Colonic mucosa (tissue), 4 donors: ENCODE measurements around the gene QSER1. TPM values are rescaled to one million over a fixed set of nuclear protein-coding genes. Genes with fewer than 3 reads are reported as not detected.
"Not testable (repeated sequence)": the region's sequence is repeated elsewhere in the genome, so short reads cannot be mapped to it uniquely, and the experiment has no call there.

Experiments
- DNase-seq: peaks from one replicate; pipeline ENCODE4 v3.0.0-alpha.2; 2020
- H3K27ac ChIP-seq: fragments of 200-600 bp; one replicate; pipeline ENCODE4 v1.8.0; 2021
- H3K27me3 ChIP-seq: fragments of 200-600 bp; one replicate; pipeline ENCODE4 v1.8.0; 2021
- H3K36me3 ChIP-seq: fragments of 200-600 bp; one replicate; pipeline ENCODE4 v1.8.0; 2021
- H3K4me1 ChIP-seq: fragments of 200-600 bp; one replicate; pipeline ENCODE4 v1.8.0; 2021; ENCODE audit warnings: mild to moderate bottlenecking
- H3K4me3 ChIP-seq: fragments of 200-600 bp; one replicate; pipeline ENCODE4 v1.8.0; 2021
- H3K9ac ChIP-seq, 2 donors: one replicate each; pipeline ENCODE4 v1.7.0; 2013; ENCODE audit warnings: control low read depth in 2 of 2, low read depth in 2 of 2, low read length in 2 of 2
- H3K9me3 ChIP-seq: fragments of 200-600 bp; one replicate; pipeline ENCODE4 v1.8.0; 2021
- CTCF ChIP-seq: fragments of 200-600 bp; IDR thresholded peaks from one replicate; pipeline ENCODE4 v1.8.0; 2022; ENCODE audit warnings: antibody characterized with exemption, mild to moderate bottlenecking
- intact Hi-C: fragments of 100-400 bp; cut with DNase I; formaldehyde crosslinking; loops from one replicate; pipeline ENCODE4 v1.14.1; 2022
- total RNA-seq, 2 donors: library from RNA; stranded (reverse); fragmentation: NEBNext Ultra II Directional in 1 of 2; extraction: Animal tissue kit (Norgen Biotek cat#: 25700) in 1 of 2; gene quantifications; one replicate each; pipeline ENCODE4 v1.2.1, GENCODE V29; 2021
- donor health status: healthy.
- donor health status: DM: no; HTN: no; CAD: no.
- donor health status: DM: no; HTN: no; CAD: no.

The QSER1 gene
- total RNA-seq, 2 donors from 2014 or later, result 25.3 to 25.9 TPM

- no peak for DNase-seq
- no peak overlapping the region for H3K27ac ChIP-seq
- intact Hi-C loops, result no loop called here
- no peak for TF ChIP-seq CTCF
- H3K36me3 ChIP-seq, result no peaks in the 10 kb centered on the region
- H3K27me3 ChIP-seq, result no peaks in the 10 kb centered on the region
- H3K9ac ChIP-seq, result no peak overlapping the region
- H3K9me3 ChIP-seq, result no peaks in the 10 kb centered on the region
- H3K4me1 ChIP-seq, result no peaks in the 10 kb centered on the region
- H3K4me3 ChIP-seq, result no peak overlapping the region
Measured at GRCh38 chr11:33027846-33028536, 135.4 kb downstream of the QSER1 start.

- Histone ChIP-seq H3K9me3 (no peaks in the 10 kb centered on the region), H3K4me1 (no peaks in the 10 kb centered on the region), H3K9ac (no peak overlapping the region), H3K36me3 (no peaks in the 10 kb centered on the region), H3K27me3 (no peaks in the 10 kb centered on the region), H3K27ac (no peak overlapping the region), H3K4me3 (no peak overlapping the region)
- DNase-seq, result no peak
- no peak for TF ChIP-seq CTCF
- intact Hi-C loops, result no loop called here
Measured at GRCh38 chr11:33028537-33028914, 135.9 kb downstream of the QSER1 start.

- DNase-seq, H3K9ac ChIP-seq, H3K27me3 ChIP-seq, H3K4me3 ChIP-seq, H3K4me1 ChIP-seq, intact Hi-C loops, H3K9me3 ChIP-seq, H3K36me3 ChIP-seq, H3K27ac ChIP-seq: not testable (repeated sequence)
Measured at GRCh38 chr11:33029218-33029617, 136.6 kb downstream of the QSER1 start.

Other genes with a start within 250 kb of the QSER1 start
- gene CCDC73, start 98.1 kb upstream of the QSER1 start, total RNA-seq, result not detected
- 10 to 100 TPM; 11.5 to 18.6 TPM for gene PRRG4, start 62.9 kb upstream of the QSER1 start, total RNA-seq
- gene DEPDC7, start 123.1 kb downstream of the QSER1 start, total RNA-seq, result 1 to 10 TPM; 6.1 to 7.5 TPM
- 10 to 100 TPM; 14.5 to 17.9 TPM for gene TCP11L1, start 146.8 kb downstream of the QSER1 start, total RNA-seq